Smooth muscle cell (in vitro differentiated cells): ENCODE data around the gene SOX13. TPM values are rescaled to one million over a fixed set of nuclear protein-coding genes. Genes with fewer than 3 reads are reported as not detected.

ENCODE experiments used
- DNase-seq: peaks from one replicate; lab custom pipeline; 2025; ENCODE audit not compliant: unreplicated experiment; lab: John Stamatoyannopoulos, UW
- H2AFZ ChIP-seq: fragments of 200-600 bp; sonication (generic); 2 replicates; pipeline ENCODE4 v1.6.0; 2016; ENCODE audit warnings: antibody characterized with exemption, low read depth, mild to moderate bottlenecking
- H3F3A ChIP-seq: fragments of 200-600 bp; sonication (generic); 2 replicates; pipeline ENCODE4 v1.6.0; 2017; ENCODE audit warnings: antibody characterized with exemption, low read depth
- H3K27ac ChIP-seq: fragments of 200-600 bp; sonication (generic); 2 replicates; pipeline ENCODE4 v1.5.1; 2016; ENCODE audit warnings: low read depth, mild to moderate bottlenecking
- H3K27me3 ChIP-seq: fragments of 200-600 bp; sonication (generic); 2 replicates; pipeline ENCODE4 v1.6.1; 2016; ENCODE audit warnings: low read depth, mild to moderate bottlenecking
- H3K36me3 ChIP-seq: fragments of 200-600 bp; sonication (generic); 2 replicates; pipeline ENCODE4 v1.5.1; 2016; ENCODE audit warnings: low read depth
- H3K4me1 ChIP-seq: fragments of 200-600 bp; sonication (generic); 2 replicates; pipeline ENCODE4 v1.5.1; 2016; ENCODE audit warnings: low read depth
- H3K4me2 ChIP-seq: fragments of 200-600 bp; sonication (generic); 2 replicates; pipeline ENCODE4 v1.6.0; 2016; ENCODE audit warnings: mild to moderate bottlenecking
- H3K4me3 ChIP-seq: fragments of 200-600 bp; sonication (generic); 2 replicates; pipeline ENCODE4 v1.5.1; 2016; ENCODE audit warnings: mild to moderate bottlenecking
- H3K79me2 ChIP-seq: fragments of 200-600 bp; sonication (generic); 2 replicates; pipeline ENCODE4 v1.6.0; 2016; ENCODE audit warnings: low read depth, mild to moderate bottlenecking
- H3K9ac ChIP-seq: fragments of 200-600 bp; sonication (generic); 2 replicates; pipeline ENCODE4 v1.6.0; 2016; ENCODE audit warnings: low read depth
- H3K9me3 ChIP-seq: fragments of 200-600 bp; sonication (generic); replicated peaks from 2 replicates; pipeline ENCODE4 v1.5.1; 2016; ENCODE audit warnings: low read depth
- H4K20me1 ChIP-seq: fragments of 200-600 bp; sonication (generic); 2 replicates; pipeline ENCODE4 v1.6.0; 2016; ENCODE audit warnings: low read depth
- WGBS: methylation state at CpG from one replicate; pipeline ENCODE4 v1.1.7; 2016; ENCODE audit warnings: low lambda C conversion rate; 5-methylcytosine and 5-hydroxymethylcytosine counted together
- polyA plus RNA-seq: library from polyadenylated mRNA; unstranded; fragments of >200 nt; fragmentation: Nextera tagmentation; extraction: Ambion mirVana; gene quantifications from 2 replicates; pipeline ENCODE4 v1.2.1, GENCODE V29; 2016
- total RNA-seq: library from RNA; depleted of rRNA; stranded (reverse); fragments of >200 nt; gene quantifications from 2 replicates; pipeline ENCODE4 v1.2.3, GENCODE V29; 2014
- TF ChIP-seq, protein P1 (sequence below): fragments of 200-600 bp; sonication (generic); IDR thresholded peaks from 2 replicates; pipeline ENCODE4 v1.5.1; 2017; ENCODE audit warnings: borderline replicate concordance, mild to moderate bottlenecking, antibody characterized with exemption; ENCODE audit not compliant: insufficient read depth, poor library complexity, severe bottlenecking

Gene SOX13
- total and polyA plus RNA-seq, 2 experiments from 2014 or later = 0.41 to 2.3 TPM

DNA sequence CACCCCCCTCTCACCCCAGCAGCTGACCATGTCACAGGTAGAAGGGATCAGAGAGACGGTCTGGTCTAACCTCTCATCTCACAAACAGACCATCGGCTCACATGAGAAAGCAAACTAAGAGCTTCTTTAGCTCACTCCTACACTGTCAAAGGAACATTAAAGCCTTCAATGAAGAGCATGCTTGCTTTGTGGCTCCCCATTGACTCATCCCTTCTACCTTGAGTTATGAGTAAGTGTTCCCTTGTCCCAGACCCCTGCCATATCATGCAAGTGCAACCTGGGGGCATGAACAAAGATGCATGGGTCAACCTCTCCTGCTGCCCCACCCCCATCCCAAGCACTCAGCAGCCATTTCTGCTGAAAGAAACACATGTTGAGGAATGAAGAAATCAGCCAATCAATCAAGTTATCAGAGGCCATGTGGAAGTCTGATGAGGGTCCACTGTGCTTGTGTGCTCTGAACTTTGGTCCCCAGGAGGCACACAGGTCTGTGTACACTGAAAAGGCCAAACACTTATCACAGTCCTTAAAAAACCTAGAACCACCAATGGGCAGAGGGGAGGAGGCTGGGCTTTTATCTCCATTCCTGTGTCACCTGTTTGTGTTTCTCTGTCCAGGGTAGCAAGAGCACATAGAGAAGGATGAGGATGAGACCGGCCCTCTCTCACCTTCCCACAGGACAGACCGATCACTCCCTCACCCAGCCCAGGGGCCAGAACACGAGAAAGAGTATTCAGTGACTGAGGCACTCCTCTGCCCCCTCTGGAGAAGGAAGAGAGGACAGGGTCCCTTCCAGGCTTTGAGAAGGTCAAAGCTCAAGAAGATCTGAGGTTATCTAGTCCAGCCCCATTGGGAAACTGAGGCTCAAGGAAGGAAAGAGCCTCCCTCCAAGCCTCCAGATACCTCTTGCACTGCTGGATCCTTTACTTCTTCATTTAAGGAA is 69.4 kb downstream of the SOX13 start:
- Histone ChIP-seq H3K9me3 (no peaks in the 10 kb centered on the region), H3K36me3 (no peaks in the 10 kb centered on the region), H4K20me1 (no peaks in the 10 kb centered on the region), H2AFZ (no peak overlapping the region), H3K4me1 (no peaks in the 10 kb centered on the region), H3K27me3 (no peaks in the 10 kb centered on the region), H3K4me3 (no peak overlapping the region), H3K79me2 (no peaks in the 10 kb centered on the region), H3F3A (no peaks in the 10 kb centered on the region), H3K27ac (no peak overlapping the region), H3K4me2 (no peak overlapping the region), H3K9ac (no peak overlapping the region)
- 76% methylated on average over 5 of the region's 5 CpGs for WGBS
- TF ChIP-seq, protein P1, sequence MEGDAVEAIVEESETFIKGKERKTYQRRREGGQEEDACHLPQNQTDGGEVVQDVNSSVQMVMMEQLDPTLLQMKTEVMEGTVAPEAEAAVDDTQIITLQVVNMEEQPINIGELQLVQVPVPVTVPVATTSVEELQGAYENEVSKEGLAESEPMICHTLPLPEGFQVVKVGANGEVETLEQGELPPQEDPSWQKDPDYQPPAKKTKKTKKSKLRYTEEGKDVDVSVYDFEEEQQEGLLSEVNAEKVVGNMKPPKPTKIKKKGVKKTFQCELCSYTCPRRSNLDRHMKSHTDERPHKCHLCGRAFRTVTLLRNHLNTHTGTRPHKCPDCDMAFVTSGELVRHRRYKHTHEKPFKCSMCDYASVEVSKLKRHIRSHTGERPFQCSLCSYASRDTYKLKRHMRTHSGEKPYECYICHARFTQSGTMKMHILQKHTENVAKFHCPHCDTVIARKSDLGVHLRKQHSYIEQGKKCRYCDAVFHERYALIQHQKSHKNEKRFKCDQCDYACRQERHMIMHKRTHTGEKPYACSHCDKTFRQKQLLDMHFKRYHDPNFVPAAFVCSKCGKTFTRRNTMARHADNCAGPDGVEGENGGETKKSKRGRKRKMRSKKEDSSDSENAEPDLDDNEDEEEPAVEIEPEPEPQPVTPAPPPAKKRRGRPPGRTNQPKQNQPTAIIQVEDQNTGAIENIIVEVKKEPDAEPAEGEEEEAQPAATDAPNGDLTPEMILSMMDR = no peak
- no peak for DNase-seq

DNA sequence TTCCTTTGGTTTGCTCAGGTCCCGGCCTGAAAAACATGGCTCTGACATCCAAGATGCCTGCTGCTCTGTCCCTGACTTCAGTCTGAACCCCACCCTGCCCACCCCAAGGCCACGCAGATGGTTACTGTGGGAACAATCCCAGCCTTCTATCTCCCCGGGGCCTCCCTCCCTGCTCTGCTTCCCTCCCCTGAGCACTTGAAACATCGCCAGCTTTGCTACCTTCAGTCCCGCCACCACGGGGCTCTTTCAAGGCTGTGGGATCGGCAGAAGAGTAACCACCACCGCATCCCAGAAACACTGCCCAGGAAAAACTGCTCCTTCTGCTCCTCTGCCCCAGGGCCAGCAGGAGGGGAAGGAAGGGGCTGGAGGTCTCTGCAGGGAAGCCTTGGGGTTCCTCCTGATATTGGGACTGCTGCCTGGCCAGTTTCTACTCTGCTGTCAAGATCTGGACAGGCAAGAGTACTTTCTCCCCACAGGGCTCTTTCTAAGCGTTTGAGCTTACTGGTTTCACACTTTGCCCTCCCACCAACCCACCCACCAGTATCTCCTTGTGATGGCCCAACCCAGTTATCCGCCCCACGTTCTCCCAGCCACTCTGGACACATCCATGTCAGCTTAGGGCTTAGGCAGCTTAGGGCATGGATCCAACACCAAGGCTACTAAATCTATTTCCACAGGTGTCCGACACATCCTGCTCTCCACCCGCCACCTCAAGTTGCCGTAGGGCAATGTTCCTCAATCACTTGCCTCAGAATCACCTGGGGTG is 70.5 kb downstream of the SOX13 start:
- Histone ChIP-seq H4K20me1 (no peaks in the 10 kb centered on the region), H3F3A (no peaks in the 10 kb centered on the region), H3K4me2 (no peak overlapping the region), H3K27ac (no peak overlapping the region), H3K9ac (no peak overlapping the region), H3K4me1 (no peaks in the 10 kb centered on the region), H3K79me2 (no peaks in the 10 kb centered on the region), H2AFZ (no peak overlapping the region), H3K9me3 (no peaks in the 10 kb centered on the region), H3K27me3 (no peaks in the 10 kb centered on the region), H3K36me3 (no peaks in the 10 kb centered on the region), H3K4me3 (no peak overlapping the region)
- 93% methylated on average over 11 of the region's 14 CpGs for WGBS
- TF ChIP-seq, protein P1 = no peak
- DNase-seq = no peak

DNA sequence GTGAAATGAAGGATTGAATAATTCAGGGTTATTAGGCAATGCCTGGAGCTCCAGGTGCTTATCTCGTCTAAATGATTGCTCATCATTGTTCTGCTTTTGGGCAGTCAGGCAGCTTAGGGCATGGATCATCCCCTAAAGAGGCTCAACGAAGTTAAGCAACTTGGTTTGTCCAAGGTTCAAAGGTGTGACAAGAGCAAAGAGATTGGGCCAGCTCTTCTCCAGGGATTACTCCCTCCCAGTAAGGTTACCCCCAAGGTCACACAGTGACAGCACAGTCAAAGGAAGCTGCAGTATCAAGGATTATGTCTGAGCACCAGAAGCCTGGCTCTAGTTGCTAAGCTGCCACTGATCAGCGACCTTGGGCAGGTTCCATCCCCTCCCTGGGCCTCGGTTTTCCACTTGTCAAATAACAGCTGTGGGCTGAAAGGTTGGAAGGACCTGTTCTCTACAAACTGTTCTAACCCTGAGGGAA is 72.2 kb downstream of the SOX13 start:
- Histone ChIP-seq H3K36me3 (no peaks in the 10 kb centered on the region), H3K4me3 (no peak overlapping the region), H3K27ac (no peak overlapping the region), H3K4me1 (no peaks in the 10 kb centered on the region), H3K9ac (no peak overlapping the region), H3K79me2 (no peaks in the 10 kb centered on the region), H2AFZ (no peak overlapping the region), H3F3A (no peaks in the 10 kb centered on the region), H4K20me1 (no peaks in the 10 kb centered on the region), H3K9me3 (no peaks in the 10 kb centered on the region), H3K4me2 (no peak overlapping the region), H3K27me3 (no peaks in the 10 kb centered on the region)
- no peak for DNase-seq
- TF ChIP-seq, protein P1 = no peak
- WGBS = 85% methylated on average over 4 of the region's 4 CpGs
